HCT116 (cell line): ENCODE results near the gene SOX30.

ENCODE experiments used
- CTCF ChIP-seq, 3 experiments: fragments of 200-600 bp in 1 of 3; sonication (generic) in 1 of 3; IDR thresholded peaks in 2 of 3; conservative IDR thresholded peaks in 1 of 3; 2 replicates each; pipeline ENCODE4 v1.5.1; 2012 to 2017; ENCODE audit warnings: low read depth in 2 of 3, low read length in 2 of 3, antibody characterized with exemption in 1 of 3, borderline replicate concordance in 1 of 3, control low read depth in 1 of 3, mild to moderate bottlenecking in 1 of 3, mixed read lengths in 1 of 3, mixed run types in 1 of 3, moderate library complexity in 1 of 3; ENCODE audit not compliant: insufficient read depth in 1 of 3
- EZH2phosphoT487 ChIP-seq: fragments of 200-600 bp; IDR thresholded peaks from 2 replicates; pipeline ENCODE4 v1.6.1; 2018; ENCODE audit warnings: antibody characterized with exemption, borderline replicate concordance
- JUND ChIP-seq: IDR thresholded peaks from 2 replicates; pipeline ENCODE4 v1.6.1; 2012
- POLR2A ChIP-seq: IDR thresholded peaks from 2 replicates; pipeline ENCODE4 v1.7.0; 2011; ENCODE audit warnings: borderline replicate concordance; ENCODE audit not compliant: insufficient read depth, insufficient read length; ENCODE audit errors: extremely low read depth
- RAD21 ChIP-seq: IDR thresholded peaks from 2 replicates; pipeline ENCODE4 v1.6.1; 2012; ENCODE audit warnings: low read depth, mild to moderate bottlenecking
- ZFX ChIP-seq: fragments of 450-650 bp; IDR thresholded peaks from 2 replicates; pipeline ENCODE4 v1.6.1; 2017
- ZNF274 ChIP-seq: fragments of 200-500 bp; sonication (Bioruptor generic); IDR thresholded peaks from 2 replicates; pipeline ENCODE4 v1.6.1; 2014; ENCODE audit warnings: mild to moderate bottlenecking, low read depth, low read length, inconsistent platforms
- TF ChIP-seq, protein P1 (sequence below): IDR thresholded peaks from 2 replicates; pipeline ENCODE4 v1.6.1; 2012

DNA sequence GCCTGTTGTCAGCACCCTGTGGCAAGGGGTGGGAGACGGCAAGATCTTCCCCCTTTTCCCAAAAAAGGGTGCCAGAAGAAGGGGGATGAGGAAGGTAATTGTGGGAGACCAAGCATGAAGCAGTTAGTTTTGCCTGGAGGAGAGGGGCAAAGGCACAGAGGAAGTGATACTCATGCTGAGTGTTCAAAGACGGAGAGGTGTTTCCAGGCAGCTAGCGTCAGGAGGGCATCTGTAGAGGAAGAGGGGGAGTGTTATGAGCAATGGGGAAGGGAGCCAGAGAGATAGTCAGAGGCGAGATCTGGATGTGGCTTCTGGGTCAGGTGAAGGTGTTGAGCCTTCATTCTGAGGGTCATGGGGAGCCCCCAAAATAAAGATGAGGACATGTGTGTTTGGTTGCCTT, 49.7 kb downstream of the SOX30 start:
- TF ChIP-seq CTCF (IDR thresholded peaks at IDR 0.05 in 2 of 3, conservative IDR thresholded peaks at IDR 0.05 in 1 of 3; ENCODE audit: borderline replicate concordance in 1 of 3, insufficient read depth in 1 of 3, low read depth in 2 of 3, low read length in 2 of 3) (no peak), EZH2phosphoT487 (no peak), ZFX (no peak), ZNF274 (no peak), RAD21 (no peak), JUND (no peak), POLR2A (no peak)
- TF ChIP-seq, protein P1, sequence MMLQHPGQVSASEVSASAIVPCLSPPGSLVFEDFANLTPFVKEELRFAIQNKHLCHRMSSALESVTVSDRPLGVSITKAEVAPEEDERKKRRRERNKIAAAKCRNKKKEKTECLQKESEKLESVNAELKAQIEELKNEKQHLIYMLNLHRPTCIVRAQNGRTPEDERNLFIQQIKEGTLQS: no peak
